Activated T-helper 9 cell treated with anti-CD3 and anti-CD28 coated beads, Interleukin-2, amount 50 U/mL, for 16 hours (primary cell): ENCODE data around the gene ITPR2.
"Not testable (repeated sequence)": the region's sequence is repeated elsewhere in the genome, so short reads cannot be mapped to it uniquely, and the experiment has no call there.

Source experiments
- DNase-seq: peaks from one replicate; pipeline ENCODE4 v3.0.0-alpha.2; 2020; ENCODE audit warnings: low read depth

ITPR2 gene

DNA sequence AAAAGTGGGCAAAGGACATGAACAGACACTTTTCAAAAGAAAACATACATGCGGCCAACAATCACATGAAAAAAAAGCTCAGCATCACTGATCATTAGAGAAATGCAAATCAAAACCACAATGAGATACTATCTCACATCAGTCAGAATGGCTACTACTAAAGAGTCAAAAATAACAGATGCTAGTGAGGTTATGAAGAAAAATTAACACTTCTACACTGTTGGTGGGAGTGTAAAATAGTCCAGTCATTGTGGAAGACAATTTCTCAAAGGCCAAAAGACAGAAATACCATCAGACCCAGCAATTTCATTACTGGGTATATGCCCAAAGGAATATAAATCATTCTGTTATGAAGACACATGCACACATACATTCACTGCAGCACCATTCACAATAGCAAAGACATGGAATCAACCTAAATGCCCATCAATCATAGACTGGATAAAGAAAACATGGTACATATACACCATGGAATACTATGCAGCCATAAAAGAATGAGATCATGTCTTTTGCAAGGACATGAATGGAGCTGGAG lies 103.8 kb downstream of the ITPR2 start:
- not testable (repeated sequence) for DNase-seq

- no peak for DNase-seq
Measured at GRCh38 chr12:26728205-26729050, 104.6 kb downstream of the ITPR2 start.

GRCh38 chr12:26727482-26728204 lies 105.4 kb downstream of the ITPR2 start:
- no peak for DNase-seq

GRCh38 chr12:26726956-26727355 lies 106.0 kb downstream of the ITPR2 start:
- no peak for DNase-seq

GRCh38 chr12:26725276-26725916 lies 107.6 kb downstream of the ITPR2 start:
- DNase-seq, result no peak

GRCh38 chr12:26724309-26724702 lies 108.7 kb downstream of the ITPR2 start:
- DNase-seq, result no peak

- no peak for DNase-seq
Measured at GRCh38 chr12:26723379-26724308, 109.3 kb downstream of the ITPR2 start.

- DNase-seq, result no peak
Measured at GRCh38 chr12:26721800-26722199, 111.2 kb downstream of the ITPR2 start.

DNA sequence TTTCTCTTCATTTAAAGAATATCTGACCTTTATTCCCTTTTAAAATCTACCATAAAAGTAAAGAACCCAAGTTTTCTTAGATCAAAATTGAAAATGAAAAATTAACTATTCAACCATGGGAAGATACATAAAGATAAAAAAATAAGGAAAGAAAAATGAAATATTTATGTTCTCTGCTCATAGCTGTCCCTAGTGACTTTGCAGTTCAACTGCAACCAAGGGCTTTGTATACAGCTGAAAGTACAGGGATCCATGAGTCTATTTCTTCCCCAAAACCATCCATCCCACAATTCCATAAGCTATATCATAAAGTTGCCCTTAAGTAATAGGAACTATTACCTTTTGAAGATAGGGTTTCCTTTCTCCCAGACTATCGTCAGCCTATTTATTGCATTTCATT lies 113.1 kb downstream of the ITPR2 start:
- no peak for DNase-seq

DNA sequence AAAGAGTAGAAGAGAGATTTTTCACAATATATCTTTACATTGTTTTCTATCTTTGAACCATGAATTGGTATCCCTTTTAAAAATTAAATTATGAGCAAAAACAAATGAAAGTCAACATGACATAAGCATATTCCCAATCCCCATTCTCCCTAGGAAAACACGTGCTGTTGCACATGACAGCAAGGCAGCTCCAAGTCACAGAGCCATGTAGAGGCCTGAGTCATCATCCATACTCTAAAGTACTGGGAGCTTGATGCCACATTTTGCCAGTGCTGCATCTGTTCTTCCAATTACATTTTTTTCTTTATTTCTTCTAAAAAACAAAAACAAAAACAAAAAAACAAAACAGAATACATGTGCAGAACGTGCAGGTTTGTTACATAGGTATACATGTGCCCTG lies 115.2 kb downstream of the ITPR2 start:
- DNase-seq, result no peak

DNA sequence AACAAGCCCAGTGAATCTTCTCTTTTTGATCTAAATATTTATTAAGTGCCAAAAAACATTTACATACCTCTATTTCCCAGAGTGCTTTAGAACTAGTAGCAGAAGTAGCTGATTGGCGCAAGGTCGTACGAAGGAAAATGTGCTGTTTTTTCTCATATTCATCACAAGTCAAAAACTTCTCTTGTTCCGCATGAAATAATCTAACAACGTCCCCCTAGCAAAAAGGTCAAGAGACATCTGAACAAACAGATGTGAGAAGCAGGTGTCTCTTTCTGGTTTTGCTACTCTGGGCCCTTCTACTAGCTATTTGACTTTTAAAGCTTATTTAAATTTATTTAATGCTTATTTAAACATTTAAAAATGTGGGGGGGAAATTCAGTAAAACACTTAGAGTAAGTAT lies 117.8 kb downstream of the ITPR2 start:
- DNase-seq, result no peak

- DNase-seq, result no peak
Measured at GRCh38 chr12:26713885-26714383, 119.1 kb downstream of the ITPR2 start.

GRCh38 chr12:26712892-26713291 lies 120.1 kb downstream of the ITPR2 start:
- DNase-seq, result no peak

DNA sequence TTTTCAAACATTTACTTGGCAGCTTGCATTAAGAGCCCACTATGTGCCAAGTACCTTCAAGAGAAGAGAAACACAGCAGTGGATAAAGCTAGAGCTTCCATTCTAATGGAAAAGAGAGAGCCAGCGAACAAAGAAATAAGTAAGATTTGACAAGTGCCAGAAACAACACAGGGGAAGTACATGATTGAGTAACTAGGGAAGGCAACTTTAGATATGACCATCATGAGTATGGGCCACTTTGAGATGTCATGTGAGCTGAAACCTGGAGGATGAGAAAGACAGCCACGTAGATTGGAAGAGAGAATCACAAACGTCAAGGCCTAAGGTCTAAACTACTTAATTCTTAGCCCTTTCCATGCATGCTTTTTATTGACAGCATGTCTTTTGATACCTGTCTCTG lies 121.4 kb downstream of the ITPR2 start:
- no peak for DNase-seq

GRCh38 chr12:26711072-26711471 lies 121.9 kb downstream of the ITPR2 start:
- DNase-seq, result no peak

GRCh38 chr12:26705851-26706250 lies 127.1 kb downstream of the ITPR2 start:
- DNase-seq, result no peak

GRCh38 chr12:26704684-26705460 lies 128.1 kb downstream of the ITPR2 start:
- no peak for DNase-seq

DNA sequence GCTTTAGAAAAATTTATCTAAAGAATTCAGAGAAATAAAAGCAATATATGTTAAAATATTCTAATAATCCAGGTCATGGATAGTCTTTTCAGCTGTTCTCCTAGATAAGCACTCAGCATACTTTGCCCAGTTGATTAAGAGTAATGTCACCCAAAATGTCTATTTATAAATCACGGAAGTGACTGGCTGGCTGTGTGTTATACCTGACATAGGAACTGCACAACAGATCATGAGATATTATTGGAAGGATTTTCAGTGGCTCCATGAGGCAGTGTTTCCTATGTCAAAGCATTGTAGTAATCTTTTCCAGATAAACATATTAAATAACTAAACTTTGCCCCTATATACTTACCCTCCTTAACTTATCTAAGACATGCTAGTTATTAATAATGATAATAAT lies 128.8 kb downstream of the ITPR2 start:
- no peak for DNase-seq

DNA sequence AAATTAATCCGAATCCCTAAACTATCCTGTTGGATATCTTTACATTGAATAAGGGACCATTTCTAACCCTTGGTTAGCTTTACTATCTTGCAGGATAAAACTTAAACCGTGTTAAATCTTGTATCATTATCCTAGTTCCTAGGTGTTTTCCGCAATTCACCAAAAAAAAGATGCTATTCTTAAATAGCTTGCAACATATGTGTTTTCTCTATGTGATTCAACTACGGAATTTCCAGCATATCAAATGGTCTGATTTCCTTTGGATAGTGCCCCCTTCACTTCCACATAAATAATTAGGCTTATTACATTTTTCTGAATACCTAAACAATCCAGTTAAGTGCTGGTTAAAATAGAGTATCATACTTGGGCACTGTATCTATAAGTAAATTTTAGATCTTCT lies 130.3 kb downstream of the ITPR2 start:
- no peak for DNase-seq

DNA sequence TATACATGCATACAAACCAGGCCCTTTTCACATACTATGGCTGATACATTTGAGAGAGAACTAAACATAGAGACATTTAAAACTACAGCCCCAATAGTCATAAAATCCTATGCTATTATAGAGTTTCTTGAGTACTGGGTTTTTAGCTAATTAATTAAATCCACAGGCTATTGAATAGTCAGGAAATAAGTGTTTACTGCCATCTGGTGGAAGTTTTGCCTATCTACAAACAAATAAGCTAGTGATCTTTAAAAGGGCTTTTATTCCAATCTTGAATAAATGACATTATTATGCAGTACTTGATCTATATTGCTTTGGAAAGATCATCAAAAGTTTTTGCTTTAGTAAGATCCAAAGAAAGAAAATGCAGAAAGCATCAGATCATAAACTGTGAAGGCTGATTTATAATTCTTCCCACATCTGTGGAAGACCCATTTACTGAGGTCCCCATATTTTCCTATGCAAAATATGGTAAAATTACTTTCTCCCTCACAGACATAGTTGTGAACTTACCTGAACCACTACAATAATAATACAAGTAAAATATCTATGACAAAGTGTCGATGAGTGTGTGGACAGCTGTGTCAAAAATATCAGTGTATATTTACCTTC lies 131.3 kb downstream of the ITPR2 start:
- DNase-seq, result no peak
